ENCODE measurements around the gene COL24A1. TPM values are rescaled to one million over a fixed set of nuclear protein-coding genes. Genes with fewer than 3 reads are reported as not detected.

COL24A1 gene
- total and polyA plus RNA-seq, 2 experiments from 2014 or later: 0.32 to 0.54 TPM

GRCh38 chr1:86035101-86035500, 121.5 kb downstream of the COL24A1 start:
- H3K4me1 ChIP-seq (ENCODE audit: low read depth): no peaks in the 10 kb centered on the region
- H3K4me3 ChIP-seq: no peak overlapping the region
- no peak overlapping the region for H3K27ac ChIP-seq
- no peak for DNase-seq (ENCODE audit: low read depth in 1 of 2, low spot score in 1 of 2)
- TF ChIP-seq CTCF (IDR thresholded peaks at IDR 0.05; ENCODE audit: low read depth, low read length): no peak
- no peaks in the 10 kb centered on the region for H3K9me3 ChIP-seq (ENCODE audit: low read depth)
- H3K36me3 ChIP-seq: no peaks in the 10 kb centered on the region
- no peaks in the 10 kb centered on the region for H3K27me3 ChIP-seq

GRCh38 chr1:86030180-86030579, 126.4 kb downstream of the COL24A1 start:
- Histone ChIP-seq H3K4me3 (no peak overlapping the region), H3K27ac (no peak overlapping the region), H3K36me3 (no peaks in the 10 kb centered on the region), H3K4me1 (ENCODE audit: low read depth) (no peaks in the 10 kb centered on the region), H3K9me3 (ENCODE audit: low read depth) (no peaks in the 10 kb centered on the region), H3K27me3 (no peaks in the 10 kb centered on the region)
- DNase-seq (ENCODE audit: low read depth in 1 of 2, low spot score in 1 of 2): no peak
- no peak for TF ChIP-seq CTCF (IDR thresholded peaks at IDR 0.05; ENCODE audit: low read depth, low read length)

GRCh38 chr1:86018283-86018923, 138.2 kb downstream of the COL24A1 start:
- Histone ChIP-seq H3K36me3 (no peaks in the 10 kb centered on the region), H3K4me1 (ENCODE audit: low read depth) (no peaks in the 10 kb centered on the region), H3K9me3 (ENCODE audit: low read depth) (no peaks in the 10 kb centered on the region), H3K27me3 (no peaks in the 10 kb centered on the region), H3K4me3 (no peak overlapping the region), H3K27ac (no peak overlapping the region)
- TF ChIP-seq CTCF (IDR thresholded peaks at IDR 0.05; ENCODE audit: low read depth, low read length): peak; percentile 86
- peak; percentile 42 to 45 for DNase-seq (ENCODE audit: low read depth in 1 of 2, low spot score in 1 of 2)

- H3K4me1 ChIP-seq (ENCODE audit: low read depth): no peaks in the 10 kb centered on the region
- DNase-seq (ENCODE audit: low read depth in 1 of 2, low spot score in 1 of 2): no peak
Observed at GRCh38 chr1:86016076-86016759, 140.4 kb downstream of the COL24A1 start.

GRCh38 chr1:86015375-86015774, 141.2 kb downstream of the COL24A1 start:
- H3K4me1 ChIP-seq (ENCODE audit: low read depth): no peaks in the 10 kb centered on the region
- H3K27ac ChIP-seq: no peak overlapping the region
- no peaks in the 10 kb centered on the region for H3K9me3 ChIP-seq (ENCODE audit: low read depth)
- no peak for TF ChIP-seq CTCF (IDR thresholded peaks at IDR 0.05; ENCODE audit: low read depth, low read length)
- DNase-seq (ENCODE audit: low read depth in 1 of 2, low spot score in 1 of 2): no peak
- no peaks in the 10 kb centered on the region for H3K27me3 ChIP-seq
- no peaks in the 10 kb centered on the region for H3K36me3 ChIP-seq
- H3K4me3 ChIP-seq: no peak overlapping the region

More at GRCh38 chr1:86016076-86016759, 140.4 kb downstream of the COL24A1 start:
- H3K4me3 ChIP-seq: no peak overlapping the region
- H3K27me3 ChIP-seq: no peaks in the 10 kb centered on the region
- no peaks in the 10 kb centered on the region for H3K36me3 ChIP-seq
- no peaks in the 10 kb centered on the region for H3K9me3 ChIP-seq (ENCODE audit: low read depth)
- H3K27ac ChIP-seq: no peak overlapping the region
- no peak for TF ChIP-seq CTCF (IDR thresholded peaks at IDR 0.05; ENCODE audit: low read depth, low read length)
